Cardiac muscle cell (in vitro differentiated cells and primary cell): Measurements from ENCODE around the gene GPM6B. TPM values are rescaled to one million over a fixed set of nuclear protein-coding genes. Genes with fewer than 3 reads are reported as not detected.

ENCODE experiments used
- DNase-seq, 2 donors: peaks; one replicate each; pipeline versions ENCODE4 v3.0.0 to v3.0.0-alpha.2; 2010 to 2017; ENCODE audit warnings: low read depth in 1 of 2, low spot score in 1 of 2
- H3K27ac ChIP-seq: fragments of 200-600 bp; sonication (generic); 2 replicates; pipeline ENCODE4 v1.5.1; 2016
- H3K27me3 ChIP-seq: fragments of 200-600 bp; sonication (generic); 2 replicates; pipeline ENCODE4 v1.6.0; 2016; ENCODE audit warnings: control low read depth
- H3K36me3 ChIP-seq: fragments of 200-600 bp; sonication (generic); 2 replicates; pipeline ENCODE4 v1.5.1; 2016; ENCODE audit warnings: control low read depth
- H3K4me1 ChIP-seq: fragments of 200-600 bp; sonication (generic); 2 replicates; pipeline ENCODE4 v1.8.1; 2017; ENCODE audit warnings: low read depth, mild to moderate bottlenecking, mixed run types
- H3K4me3 ChIP-seq: fragments of 200-600 bp; sonication (generic); 2 replicates; pipeline ENCODE4 v1.5.1; 2016; ENCODE audit warnings: mild to moderate bottlenecking
- H3K9me3 ChIP-seq: fragments of 200-600 bp; sonication (generic); 2 replicates; pipeline ENCODE4 v1.5.1; 2017; ENCODE audit warnings: low read depth, mild to moderate bottlenecking, control low read depth
- CTCF ChIP-seq: IDR thresholded peaks from 2 replicates; pipeline ENCODE4 v1.5.1; 2012; ENCODE audit warnings: low read depth, mild to moderate bottlenecking, low read length
- polyA plus RNA-seq: library from polyadenylated mRNA; unstranded; fragments of >200 nt; fragmentation: Nextera tagmentation; extraction: Ambion mirVana; gene quantifications from 2 replicates; pipeline ENCODE4 v1.2.1, GENCODE V29; 2016
- total RNA-seq: library from RNA; depleted of rRNA; stranded (reverse); fragments of >200 nt; gene quantifications from 2 replicates; pipeline ENCODE4 v1.2.3, GENCODE V29; 2016

The GPM6B gene
- total and polyA plus RNA-seq, 2 experiments from 2014 or later = 3.4 to 8.7 TPM

GRCh38 chrX:13803116-13803515 lies 13.8 kb downstream of the GPM6B start:
- Histone ChIP-seq H3K27ac (no peak overlapping the region), H3K36me3 (no peaks in the 10 kb centered on the region), H3K4me3 (no peak overlapping the region), H3K4me1 (no peaks in the 10 kb centered on the region), H3K9me3 (no peaks in the 10 kb centered on the region), H3K27me3 (no peaks in the 10 kb centered on the region)
- TF ChIP-seq CTCF = no peak
- no peak for DNase-seq

GRCh38 chrX:13798184-13798583 lies 18.7 kb downstream of the GPM6B start:
- DNase-seq = no peak
- Histone ChIP-seq H3K36me3 (no peaks in the 10 kb centered on the region), H3K4me3 (no peak overlapping the region), H3K9me3 (no peaks in the 10 kb centered on the region), H3K27ac (no peak overlapping the region), H3K27me3 (no peaks in the 10 kb centered on the region), H3K4me1 (peaks cover 9% of the 10 kb centered on the region)
- no peak for TF ChIP-seq CTCF

DNA sequence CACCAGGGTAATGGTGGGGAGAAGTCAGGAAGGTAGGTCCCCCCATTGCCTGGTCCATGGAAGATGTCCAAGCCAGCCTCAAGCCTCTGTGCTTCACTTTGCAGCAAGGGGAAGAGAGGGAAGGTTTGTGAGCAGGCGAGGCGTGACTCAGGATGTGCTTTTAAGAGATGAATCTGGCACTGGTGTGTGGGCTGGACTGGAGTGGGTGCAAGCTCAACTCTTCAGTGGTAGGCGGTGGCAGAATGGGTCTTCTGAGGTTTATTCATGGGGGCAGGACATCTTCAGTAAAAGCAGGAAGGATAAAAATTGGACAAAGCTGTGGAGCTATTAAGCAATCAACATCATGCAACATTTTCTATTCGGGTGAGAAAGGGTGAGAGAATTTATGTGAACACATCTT lies 19.4 kb downstream of the GPM6B start:
- Histone ChIP-seq H3K27ac (no peak overlapping the region), H3K36me3 (no peaks in the 10 kb centered on the region), H3K4me1 (peaks cover 13% of the 10 kb centered on the region), H3K4me3 (no peak overlapping the region), H3K27me3 (no peaks in the 10 kb centered on the region), H3K9me3 (no peaks in the 10 kb centered on the region)
- DNase-seq = no peak
- TF ChIP-seq CTCF = no peak

- no peak for DNase-seq
- H3K4me3 ChIP-seq = no peak overlapping the region
Measured at GRCh38 chrX:13794417-13794816, 22.5 kb downstream of the GPM6B start.

GRCh38 chrX:13793897-13794296 lies 23.0 kb downstream of the GPM6B start:
- Histone ChIP-seq H3K9me3 (no peaks in the 10 kb centered on the region), H3K4me1 (peaks cover 13% of the 10 kb centered on the region), H3K27ac (no peak overlapping the region), H3K27me3 (no peaks in the 10 kb centered on the region), H3K4me3 (no peak overlapping the region), H3K36me3 (no peaks in the 10 kb centered on the region)
- no peak for DNase-seq
- TF ChIP-seq CTCF = no peak

More at GRCh38 chrX:13794417-13794816, 22.5 kb downstream of the GPM6B start:
- Histone ChIP-seq H3K27me3 (no peaks in the 10 kb centered on the region), H3K27ac (no peak overlapping the region), H3K9me3 (no peaks in the 10 kb centered on the region), H3K36me3 (no peaks in the 10 kb centered on the region), H3K4me1 (peaks cover 13% of the 10 kb centered on the region)
- no peak for TF ChIP-seq CTCF

GRCh38 chrX:13791559-13791958 lies 25.3 kb downstream of the GPM6B start:
- H3K4me1 ChIP-seq = peaks cover 13% of the 10 kb centered on the region
- H3K27ac ChIP-seq = no peak overlapping the region
- H3K27me3 ChIP-seq = no peaks in the 10 kb centered on the region
- DNase-seq = no peak
- no peaks in the 10 kb centered on the region for H3K36me3 ChIP-seq
- no peak for TF ChIP-seq CTCF
- H3K9me3 ChIP-seq = no peaks in the 10 kb centered on the region
- H3K4me3 ChIP-seq = no peak overlapping the region
